ENCODE data around the gene STARD3.

The STARD3 gene

GRCh38 chr17:39621523-39622379 lies 15.2 kb upstream of the STARD3 start:
- DNase-seq (ENCODE audit: low spot score), result peak; percentile 89

DNA sequence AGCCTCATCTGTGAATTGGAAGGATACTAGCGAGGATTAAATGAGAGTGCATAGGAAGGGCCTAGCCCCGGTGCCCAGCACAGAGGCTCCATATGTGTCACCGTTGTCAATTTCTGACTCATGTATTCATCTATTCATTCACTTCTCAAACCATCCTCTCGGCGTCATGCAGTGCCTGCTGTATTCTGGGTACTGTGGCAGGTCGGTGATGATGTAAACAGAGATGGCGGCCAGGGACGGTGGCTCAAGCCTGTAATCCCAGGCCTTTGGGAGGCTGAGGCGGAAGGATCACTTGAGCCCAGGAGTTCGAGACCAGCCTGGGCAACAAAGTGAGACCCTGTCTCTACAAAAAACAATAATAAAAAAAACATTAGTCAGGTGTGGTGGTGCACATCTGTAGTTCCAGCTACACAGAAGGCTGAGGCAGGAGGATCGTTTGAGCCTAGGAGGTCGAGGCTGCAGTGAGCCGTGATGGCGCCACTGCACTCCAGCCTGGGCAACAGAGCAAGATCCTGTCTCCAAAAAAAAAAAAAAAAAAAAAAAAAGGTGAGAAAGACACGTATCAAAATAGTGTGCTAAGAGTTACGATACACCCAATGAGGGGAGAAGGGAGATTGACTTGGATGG lies 14.5 kb upstream of the STARD3 start:
- no peak for DNase-seq (ENCODE audit: low spot score)

DNA sequence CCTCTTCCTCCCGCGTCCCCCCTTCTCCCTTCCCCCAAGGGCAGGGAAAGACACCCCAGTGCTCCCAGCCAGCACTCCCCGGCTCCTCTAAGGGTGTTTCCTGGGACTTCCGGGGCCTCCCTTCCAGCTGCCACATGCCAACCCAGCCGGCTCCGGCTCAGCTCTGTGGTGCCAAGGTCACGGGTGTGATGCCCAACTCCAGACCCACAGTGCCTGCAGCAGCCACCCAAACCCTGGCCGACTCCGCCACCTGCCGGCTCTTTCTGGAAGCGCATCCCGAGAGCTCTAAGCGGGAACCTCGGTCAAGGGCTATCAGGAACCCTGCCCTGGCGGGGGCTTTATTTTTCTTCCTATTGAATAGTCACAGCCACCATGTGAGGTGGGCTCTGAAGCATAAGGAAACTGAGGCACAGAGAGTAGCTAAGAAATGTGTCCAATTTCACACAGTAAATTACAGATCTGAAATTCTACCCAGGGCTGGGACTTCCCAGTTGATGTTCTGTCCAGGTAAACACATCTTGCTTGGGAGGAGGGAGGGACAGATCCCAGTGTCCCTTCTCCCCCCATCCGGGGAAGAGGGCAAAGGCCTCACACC lies 13.5 kb upstream of the STARD3 start:
- DNase-seq (ENCODE audit: low spot score), result peak; percentile 77

DNA sequence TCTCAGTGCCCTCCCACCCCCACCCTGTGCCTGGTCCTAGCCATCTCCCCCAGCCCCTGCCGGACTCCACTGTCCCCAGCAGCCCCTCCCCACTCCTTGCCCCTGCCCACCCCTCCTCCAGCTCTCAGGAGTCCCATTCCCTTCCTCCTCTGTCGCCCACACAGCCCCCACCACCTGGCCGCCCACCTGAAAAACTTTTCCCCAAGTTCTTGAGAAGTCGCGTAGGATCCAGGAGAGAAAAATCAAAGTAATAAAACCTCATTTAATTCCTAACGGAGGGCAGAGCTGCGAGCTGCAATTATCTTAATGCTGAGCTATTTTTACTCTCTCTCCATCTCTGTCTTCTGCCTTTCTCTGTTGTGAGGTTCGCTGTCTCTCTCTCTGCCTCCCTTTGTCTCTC lies 12.6 kb upstream of the STARD3 start:
- no peak for DNase-seq (ENCODE audit: low spot score)

- no peak for DNase-seq (ENCODE audit: low spot score)
Measured at GRCh38 chr17:39625198-39625785, 11.7 kb upstream of the STARD3 start.

- DNase-seq (ENCODE audit: low spot score), result no peak
Measured at GRCh38 chr17:39626171-39627046, 10.5 kb upstream of the STARD3 start, which contains the start of gene PPP1R1B. Gene PPP1R1B, plus strand, starts transcription at chr17:39626952. Its CDS starts 441 bp downstream, at chr17:39627393.

GRCh38 chr17:39627047-39627711 lies 9.8 kb upstream of the STARD3 start:
- no peak for DNase-seq (ENCODE audit: low spot score)

DNA sequence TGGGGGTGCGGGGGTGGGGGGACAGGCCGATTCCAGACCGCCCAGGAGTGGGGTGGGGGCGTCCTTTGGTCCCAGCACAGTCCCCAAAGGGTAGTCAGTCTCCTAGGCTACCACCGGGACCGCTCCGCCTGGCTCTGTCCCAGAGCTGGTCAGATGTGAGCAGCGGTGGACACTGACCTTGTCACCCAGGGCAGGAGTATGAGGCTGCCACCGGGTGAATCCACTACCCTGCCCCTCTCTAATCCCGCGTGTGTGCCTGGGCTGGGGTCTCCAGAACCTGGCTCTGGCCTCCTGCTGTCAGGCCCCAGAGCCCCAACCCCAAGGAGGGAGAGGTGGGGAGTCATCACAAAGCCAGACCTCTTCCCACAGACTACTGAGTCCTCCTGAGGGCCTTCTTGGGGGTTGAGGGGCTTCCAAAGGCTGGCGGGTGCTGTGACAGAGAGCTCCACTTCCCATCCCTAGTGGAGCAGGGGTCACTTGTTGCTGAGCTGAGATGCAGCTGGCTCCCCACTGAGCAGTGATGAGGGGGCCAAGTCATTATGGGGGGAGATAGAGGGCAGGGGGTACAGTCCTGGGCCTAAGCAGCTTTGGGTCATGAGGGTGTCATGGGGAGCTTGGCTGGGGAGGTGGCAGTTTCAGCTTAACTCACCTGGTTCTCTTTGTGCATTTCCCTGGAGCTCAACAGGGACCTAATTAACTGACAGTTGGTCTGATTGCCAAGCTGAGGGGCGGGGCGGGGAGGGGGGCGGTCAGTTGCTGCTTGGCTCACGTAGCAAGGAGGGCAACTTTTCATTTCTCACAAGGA lies 9.0 kb upstream of the STARD3 start:
- no peak for DNase-seq (ENCODE audit: low spot score)

- no peak for DNase-seq (ENCODE audit: low spot score)
Measured at GRCh38 chr17:39628655-39629493, 8.1 kb upstream of the STARD3 start.

GRCh38 chr17:39629494-39629880 lies 7.5 kb upstream of the STARD3 start:
- DNase-seq (ENCODE audit: low spot score), result no peak

- no peak for DNase-seq (ENCODE audit: low spot score)
Measured at GRCh38 chr17:39629898-39630297, 7.0 kb upstream of the STARD3 start.

- DNase-seq (ENCODE audit: low spot score), result no peak
Measured at GRCh38 chr17:39631403-39631802, 5.5 kb upstream of the STARD3 start.

GRCh38 chr17:39632153-39632941 lies 4.6 kb upstream of the STARD3 start:
- no peak for DNase-seq (ENCODE audit: low spot score)

DNA sequence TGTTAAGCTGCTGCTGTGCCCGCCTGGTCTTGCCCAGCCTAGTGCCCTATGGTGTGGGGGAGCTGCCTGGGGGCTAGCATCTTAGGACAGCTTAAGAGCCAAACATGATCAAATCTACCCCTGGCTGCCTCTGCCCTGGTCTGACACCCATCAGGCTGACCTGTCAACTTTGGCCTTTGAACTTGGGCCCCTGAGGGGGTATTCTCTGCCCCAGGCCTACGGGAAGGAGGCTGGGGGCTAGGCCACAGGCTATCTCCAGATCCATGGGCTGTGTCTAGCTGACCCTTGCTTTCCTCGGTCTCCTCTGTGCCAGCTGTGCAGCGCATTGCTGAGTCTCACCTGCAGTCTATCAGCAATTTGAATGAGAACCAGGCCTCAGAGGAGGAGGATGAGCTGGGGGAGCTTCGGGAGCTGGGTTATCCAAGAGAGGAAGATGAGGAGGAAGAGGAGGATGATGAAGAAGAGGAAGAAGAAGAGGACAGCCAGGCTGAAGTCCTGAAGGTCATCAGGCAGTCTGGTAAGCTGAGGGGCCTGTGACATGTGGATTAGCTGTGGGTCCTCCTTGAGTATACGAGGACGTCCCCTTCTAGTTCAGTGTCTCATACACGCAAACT lies 3.3 kb upstream of the STARD3 start:
- DNase-seq (ENCODE audit: low spot score), result no peak

DNA sequence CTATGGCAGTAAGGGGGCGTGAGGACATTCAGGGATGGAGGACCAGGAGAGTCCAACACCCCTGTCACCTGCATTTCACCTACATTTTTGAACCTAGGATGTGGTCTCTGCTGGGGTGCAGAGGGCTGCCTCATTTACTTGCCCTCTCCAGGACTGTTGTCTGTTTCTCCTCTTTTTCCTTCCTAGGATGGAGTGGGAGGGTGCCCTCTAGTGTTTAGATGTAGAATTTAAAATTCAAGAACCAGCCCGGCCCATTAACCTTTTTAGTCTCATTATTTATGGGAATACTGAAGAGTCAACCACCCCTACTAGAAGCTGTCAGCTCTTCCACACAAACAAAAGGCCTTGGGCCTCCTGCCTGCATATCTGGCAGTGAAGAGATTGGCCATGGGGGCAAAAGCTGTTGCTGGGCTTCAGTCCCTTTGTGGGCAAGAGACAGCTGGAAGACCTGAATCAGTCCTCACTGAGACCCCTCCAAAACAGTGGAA lies 2.5 kb upstream of the STARD3 start:
- peak; percentile 69 for DNase-seq (ENCODE audit: low spot score)

DNA sequence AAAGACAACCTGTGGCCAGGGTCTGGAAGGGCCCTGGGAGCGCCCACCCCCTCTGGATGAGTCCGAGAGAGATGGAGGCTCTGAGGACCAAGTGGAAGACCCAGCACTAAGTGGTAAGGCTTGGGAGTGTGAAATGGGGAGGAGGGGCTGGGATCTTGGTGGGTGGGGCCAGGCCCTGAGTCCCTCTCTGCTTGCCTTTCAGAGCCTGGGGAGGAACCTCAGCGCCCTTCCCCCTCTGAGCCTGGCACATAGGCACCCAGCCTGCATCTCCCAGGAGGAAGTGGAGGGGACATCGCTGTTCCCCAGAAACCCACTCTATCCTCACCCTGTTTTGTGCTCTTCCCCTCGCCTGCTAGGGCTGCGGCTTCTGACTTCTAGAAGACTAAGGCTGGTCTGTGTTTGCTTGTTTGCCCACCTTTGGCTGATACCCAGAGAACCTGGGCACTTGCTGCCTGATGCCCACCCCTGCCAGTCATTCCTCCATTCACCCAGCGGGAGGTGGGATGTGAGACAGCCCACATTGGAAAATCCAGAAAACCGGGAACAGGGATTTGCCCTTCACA lies 1.2 kb upstream of the STARD3 start:
- no peak for DNase-seq (ENCODE audit: low spot score)

DNA sequence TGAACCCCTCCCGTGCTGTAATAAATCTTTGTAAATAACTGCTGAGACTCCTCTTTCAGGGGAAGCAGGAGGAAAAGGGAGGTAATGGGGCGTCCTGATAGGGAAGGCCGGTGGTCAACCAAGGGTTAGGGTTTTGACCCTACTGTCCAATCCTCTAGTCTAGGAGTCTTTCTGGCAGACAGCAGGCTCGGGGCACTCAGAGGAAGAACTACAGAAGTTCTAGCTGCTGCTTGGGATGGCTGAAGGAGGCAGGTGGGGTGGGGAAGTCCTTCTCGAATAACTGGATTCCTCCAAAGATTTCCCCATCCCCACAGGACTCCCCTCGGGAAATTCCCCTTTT lies 387 bp upstream of the STARD3 start:
- no peak for DNase-seq (ENCODE audit: low spot score)

- DNase-seq (ENCODE audit: low spot score), result no peak
Measured at GRCh38 chr17:39638317-39638716, 1.4 kb downstream of the STARD3 start.

All from AG08395 (cell line).